HG03045 (cell line): ENCODE data around the gene KCNQ2.

Experiments used
- ATAC-seq: cut with Tn5 transposase; IDR thresholded peaks from one replicate; pipeline ENCODE4 v1.9.1; 2021; ENCODE audit warnings: mild to moderate bottlenecking, moderate library complexity; ENCODE audit not compliant: unreplicated experiment

The KCNQ2 gene

DNA sequence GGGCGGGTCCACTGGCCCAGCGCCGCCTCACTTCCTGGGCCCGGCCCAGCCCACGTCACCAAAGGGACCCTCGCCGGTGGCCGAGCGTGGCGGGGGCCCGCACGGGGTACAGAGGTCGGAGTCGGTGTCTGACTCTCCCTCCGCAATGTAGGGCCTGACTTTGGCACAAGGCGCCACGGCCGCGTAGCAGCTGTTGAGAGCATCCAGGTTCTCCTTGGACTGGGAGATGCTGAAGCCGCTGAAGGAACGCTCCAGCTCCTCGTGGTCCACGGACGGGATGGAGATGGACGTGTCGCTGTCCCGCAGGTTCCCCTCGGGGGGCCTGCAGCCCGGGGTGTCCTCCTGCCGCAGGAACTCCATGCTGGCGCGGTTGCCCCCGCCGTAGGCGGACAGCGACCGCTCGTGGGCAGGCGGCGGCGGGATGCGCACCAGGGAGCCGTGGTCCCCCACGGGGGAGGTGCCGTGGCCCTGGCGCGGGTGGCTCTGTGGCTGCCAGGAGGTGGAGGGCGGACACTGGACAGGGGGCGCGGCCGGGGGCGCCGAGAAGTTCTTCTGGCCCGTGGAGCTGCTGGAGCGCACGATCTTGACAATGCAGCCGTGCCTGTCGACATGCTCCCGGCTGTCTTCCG is 65.7 kb downstream of the KCNQ2 start:
- no peak for ATAC-seq

DNA sequence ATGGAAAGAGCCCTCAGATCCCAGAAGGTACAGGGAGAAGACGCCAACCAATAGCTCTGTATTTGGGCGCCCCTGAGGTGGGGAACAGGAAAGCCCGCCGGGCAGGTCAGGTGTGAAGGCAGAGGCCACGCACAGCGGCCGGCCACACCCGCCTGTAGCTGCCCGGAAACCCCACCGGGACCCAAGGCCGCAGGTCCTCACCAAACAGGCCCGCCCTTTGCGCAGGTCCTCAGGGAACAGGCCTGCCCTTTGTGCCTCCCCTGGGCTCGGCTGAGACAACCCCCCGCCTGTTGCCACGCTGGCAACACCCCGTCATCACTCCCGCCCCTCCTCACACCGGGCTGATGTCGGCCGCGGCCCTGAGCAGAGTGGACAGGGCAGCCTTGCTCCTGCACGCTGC is 66.4 kb downstream of the KCNQ2 start:
- no peak for ATAC-seq

DNA sequence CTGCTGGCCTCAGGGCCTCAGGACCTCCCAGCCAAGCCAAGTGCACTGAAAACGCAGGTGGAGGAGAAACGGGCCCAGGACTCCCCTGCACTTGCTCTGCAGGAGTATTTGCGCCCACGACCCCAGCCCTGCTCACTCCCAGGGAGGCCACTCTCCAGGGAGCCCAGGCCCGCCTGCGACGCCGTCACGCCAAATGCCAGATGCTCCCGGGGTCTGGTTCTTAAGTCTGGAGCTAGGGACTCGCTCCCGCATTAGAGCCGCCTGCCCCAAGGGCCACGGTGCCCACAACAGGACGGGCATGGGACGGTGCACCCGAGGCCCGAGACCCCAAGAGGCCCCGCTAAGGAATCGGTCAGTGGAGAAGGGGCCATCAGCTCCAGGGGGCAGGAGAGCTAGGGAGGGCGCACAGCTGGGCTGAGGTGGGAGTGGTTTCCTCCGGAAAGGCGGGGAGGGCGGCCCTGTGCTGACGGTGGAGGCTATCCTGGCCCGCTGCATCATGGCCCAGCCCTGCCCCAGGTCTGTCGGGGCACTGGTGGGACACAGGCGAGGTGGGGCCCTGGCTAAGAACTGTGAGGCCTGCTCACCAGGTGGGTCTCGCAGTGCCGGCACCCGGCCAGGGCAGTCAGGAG is 67.2 kb downstream of the KCNQ2 start:
- ATAC-seq, result no peak

- no peak for ATAC-seq
Observed at GRCh38 chr20:63404129-63405085, 68.0 kb downstream of the KCNQ2 start.

DNA sequence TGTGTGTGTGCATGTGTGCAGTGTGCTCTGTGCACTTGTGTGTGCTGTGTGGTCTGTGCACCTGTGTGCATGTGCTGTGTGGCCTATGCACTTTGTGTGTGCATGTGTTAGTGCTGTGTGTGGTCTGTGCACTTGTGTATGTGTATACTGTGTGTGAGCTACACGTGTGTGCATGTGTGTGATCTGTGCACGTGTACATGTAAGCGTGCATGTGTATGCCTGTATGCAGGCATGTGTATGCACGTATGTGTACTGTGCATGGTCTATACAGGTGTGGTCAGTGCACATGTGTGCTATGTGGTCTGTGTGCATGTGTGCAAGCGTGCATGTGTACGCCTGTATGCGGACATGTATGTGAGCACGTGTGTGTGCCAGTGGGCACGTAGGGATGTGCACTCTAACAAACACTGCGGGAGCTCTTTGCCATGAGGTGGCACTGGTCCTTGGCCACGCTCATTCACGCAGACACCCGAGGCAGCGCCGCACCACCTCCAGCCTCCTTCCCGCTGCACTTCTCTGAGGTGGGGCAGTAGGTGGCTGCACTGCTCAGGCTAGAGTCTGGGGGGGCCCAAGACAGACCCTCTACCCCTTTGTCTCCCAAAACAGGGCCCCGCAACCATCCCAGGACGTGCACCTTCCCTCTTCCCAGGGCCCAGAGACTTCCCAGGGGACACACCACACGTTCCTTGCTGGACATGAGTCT is 68.9 kb downstream of the KCNQ2 start:
- ATAC-seq, result no peak

GRCh38 chr20:63402860-63403220 is 69.6 kb downstream of the KCNQ2 start:
- ATAC-seq, result no peak

- ATAC-seq, result no peak
Observed at GRCh38 chr20:63402181-63402859, 70.1 kb downstream of the KCNQ2 start.

DNA sequence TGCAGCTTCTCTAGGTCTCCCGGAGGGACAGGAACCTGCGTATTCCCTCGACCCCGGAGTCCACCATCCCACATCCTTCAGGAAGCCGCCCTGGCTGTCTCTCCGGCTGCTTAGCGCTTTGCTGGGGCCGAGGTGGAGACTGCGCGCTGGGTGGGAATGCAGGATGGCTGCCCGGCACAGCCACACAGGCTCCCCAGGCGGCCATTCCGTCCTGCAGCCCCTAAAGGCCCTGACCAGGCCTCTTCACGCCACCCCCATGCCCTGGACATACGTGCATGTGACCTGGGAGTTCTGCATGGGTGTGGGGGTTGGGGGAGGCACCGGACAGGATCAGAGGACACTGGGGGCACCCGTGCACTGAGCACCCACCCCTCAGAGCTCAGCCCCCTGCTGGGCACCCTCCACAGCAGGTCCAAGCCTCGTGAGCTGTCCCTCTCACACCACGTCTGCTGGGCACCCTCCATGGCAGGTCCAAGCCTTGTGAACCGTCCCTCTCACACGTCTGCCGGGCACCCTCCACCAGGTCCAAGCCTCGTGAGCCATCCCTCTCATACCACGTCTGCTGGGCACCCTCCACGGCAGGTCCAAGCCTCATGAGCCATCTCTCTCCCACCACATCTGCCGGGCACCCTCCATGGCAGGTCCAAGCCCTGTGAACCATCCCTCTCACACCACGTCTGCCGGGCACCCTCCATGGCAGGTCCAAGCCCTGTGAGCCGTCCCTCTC is 70.9 kb downstream of the KCNQ2 start:
- ATAC-seq, result no peak

GRCh38 chr20:63400486-63401210 is 71.8 kb downstream of the KCNQ2 start:
- no peak for ATAC-seq

DNA sequence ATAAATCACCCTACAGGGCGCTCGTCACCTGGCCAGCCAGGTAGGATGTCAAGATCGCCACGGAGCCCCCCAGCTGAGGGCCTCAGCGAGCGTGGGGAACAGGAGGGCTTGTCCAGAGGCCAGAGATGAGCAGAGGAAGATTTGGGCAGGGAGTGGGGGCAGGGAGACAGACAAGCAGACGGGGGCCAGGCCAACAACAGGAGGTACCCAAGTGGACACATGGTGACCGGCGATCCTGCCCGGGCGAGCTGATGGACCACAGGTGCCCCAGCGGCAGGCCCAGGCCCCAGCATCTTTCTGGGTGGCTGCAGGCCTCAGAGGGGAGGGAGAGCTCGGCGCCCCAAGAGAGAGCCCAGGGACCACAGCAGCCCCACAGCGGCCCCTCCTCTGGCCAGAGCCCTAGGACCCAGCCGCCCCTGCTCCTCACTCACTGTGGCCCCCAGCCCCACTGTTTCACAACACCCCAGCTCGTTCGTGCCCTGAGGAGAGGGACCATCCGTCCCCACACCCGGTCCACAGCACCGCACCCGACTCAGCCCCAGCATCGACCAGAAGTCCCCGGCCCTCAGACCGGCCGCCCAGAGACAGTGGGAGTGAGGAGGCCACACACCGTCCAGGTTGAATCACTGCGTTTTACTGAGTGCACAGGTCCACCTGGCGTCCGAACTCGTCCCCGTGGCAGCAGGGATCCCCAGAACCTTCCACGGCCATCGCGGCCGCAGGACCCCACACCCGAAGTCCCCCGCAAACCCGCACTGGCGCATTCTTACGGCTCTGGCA is 72.7 kb downstream of the KCNQ2 start:
- no peak for ATAC-seq

DNA sequence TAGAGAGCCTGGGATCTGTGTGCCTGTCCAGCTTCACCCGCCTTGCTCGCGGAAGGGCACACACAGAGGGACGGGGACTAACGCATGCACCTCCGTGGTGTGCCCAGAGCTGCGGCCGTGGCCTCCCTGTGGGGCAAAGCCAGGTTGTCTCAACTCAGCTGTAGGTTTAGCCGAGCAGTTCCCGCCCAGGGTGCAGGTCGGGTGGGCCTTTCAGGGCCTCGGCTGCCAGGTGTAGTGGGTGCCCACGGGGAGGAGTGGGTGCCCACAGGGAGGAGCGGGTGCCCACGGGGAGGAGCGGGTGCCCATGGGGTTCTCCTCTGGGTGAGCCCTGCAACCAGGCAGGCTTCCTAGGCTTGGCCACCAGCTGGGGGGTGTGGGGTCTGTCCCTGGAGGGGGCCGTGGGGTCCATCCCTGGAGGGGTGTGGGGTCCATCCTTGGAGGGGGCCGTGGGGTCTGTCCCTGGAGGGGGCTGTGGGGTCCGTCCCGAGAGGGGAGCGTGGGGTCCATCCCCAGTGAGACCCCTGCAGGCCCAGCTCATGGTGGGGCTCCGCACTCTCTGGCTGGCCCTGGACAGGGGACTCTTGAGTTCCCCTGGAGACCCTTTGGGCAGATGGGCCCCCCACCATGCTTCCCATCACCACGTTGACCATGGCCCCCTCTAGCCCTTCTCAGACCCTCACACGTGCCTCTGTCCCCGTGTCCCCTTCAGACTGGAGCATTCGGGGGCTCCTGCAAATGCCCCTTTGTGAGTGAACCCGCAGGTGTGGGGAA is 73.5 kb downstream of the KCNQ2 start:
- no peak for ATAC-seq

GRCh38 chr20:63397946-63398450 is 74.5 kb downstream of the KCNQ2 start:
- ATAC-seq, result no peak

DNA sequence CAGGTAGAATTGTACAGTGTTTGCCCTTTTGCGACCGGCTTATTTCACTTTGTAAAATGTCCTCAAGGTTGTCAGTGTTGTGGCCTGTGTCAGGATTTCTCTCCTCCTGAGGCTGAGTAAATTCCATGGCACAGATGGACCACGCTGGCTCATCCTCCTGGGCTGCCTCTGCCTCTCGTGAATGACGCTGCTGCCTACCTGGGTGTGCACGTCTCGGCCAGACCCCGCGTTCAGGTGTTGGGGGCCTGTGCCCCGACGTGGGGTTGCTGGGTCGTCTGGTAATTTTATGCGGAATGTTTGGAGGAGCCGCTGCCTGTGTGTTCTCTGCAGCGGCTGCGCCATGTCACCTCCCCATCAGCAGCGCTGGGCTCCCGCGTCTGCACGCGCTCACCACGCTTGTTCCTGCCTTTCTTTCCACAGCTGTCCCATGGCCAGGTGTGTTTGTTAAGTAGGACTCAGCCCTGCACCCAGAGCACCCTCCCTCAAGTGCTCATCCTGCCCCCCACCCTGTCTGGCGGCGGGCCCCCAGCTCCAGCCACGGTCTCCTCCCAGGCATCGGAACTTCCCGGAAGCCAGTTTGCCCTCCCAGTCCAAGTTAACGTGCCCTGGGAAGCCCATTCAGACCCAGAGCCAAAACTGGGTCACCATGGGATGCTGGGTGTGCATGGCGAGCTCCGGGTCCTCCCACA is 75.2 kb downstream of the KCNQ2 start:
- ATAC-seq, result no peak

DNA sequence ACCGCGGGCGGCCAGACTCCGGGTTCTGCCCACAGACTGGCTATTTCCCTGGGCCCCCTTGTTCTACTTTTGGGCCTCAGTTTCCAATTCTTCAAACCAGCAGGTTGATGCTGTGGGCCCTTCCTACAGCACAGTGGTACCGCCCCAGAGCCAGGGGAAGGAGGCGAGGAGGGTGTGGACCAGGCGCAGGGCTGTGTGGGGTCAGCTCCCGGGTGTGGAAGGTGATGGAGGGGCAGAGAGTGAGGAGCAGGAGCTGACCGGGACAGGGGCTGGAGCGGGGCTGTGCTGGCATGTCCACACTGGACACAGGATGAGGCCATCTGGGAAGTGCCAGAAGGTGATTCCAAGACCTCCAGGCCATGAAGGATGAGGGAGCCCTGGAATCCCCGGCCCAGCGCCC is 76.2 kb downstream of the KCNQ2 start:
- no peak for ATAC-seq

- no peak for ATAC-seq
Observed at GRCh38 chr20:63395723-63396122, 76.7 kb downstream of the KCNQ2 start.

GRCh38 chr20:63394920-63395455 is 77.5 kb downstream of the KCNQ2 start:
- no peak for ATAC-seq
